GM21619 (cell line): ENCODE data around the gene FAM13B.
"Not testable (repeated sequence)": the region's sequence is repeated elsewhere in the genome, so short reads cannot be mapped to it uniquely, and the experiment has no call there.

Experiments used
- ATAC-seq: cut with Tn5 transposase; IDR thresholded peaks from one replicate; pipeline ENCODE4 v1.9.1; 2021; ENCODE audit not compliant: unreplicated experiment

The FAM13B gene

DNA sequence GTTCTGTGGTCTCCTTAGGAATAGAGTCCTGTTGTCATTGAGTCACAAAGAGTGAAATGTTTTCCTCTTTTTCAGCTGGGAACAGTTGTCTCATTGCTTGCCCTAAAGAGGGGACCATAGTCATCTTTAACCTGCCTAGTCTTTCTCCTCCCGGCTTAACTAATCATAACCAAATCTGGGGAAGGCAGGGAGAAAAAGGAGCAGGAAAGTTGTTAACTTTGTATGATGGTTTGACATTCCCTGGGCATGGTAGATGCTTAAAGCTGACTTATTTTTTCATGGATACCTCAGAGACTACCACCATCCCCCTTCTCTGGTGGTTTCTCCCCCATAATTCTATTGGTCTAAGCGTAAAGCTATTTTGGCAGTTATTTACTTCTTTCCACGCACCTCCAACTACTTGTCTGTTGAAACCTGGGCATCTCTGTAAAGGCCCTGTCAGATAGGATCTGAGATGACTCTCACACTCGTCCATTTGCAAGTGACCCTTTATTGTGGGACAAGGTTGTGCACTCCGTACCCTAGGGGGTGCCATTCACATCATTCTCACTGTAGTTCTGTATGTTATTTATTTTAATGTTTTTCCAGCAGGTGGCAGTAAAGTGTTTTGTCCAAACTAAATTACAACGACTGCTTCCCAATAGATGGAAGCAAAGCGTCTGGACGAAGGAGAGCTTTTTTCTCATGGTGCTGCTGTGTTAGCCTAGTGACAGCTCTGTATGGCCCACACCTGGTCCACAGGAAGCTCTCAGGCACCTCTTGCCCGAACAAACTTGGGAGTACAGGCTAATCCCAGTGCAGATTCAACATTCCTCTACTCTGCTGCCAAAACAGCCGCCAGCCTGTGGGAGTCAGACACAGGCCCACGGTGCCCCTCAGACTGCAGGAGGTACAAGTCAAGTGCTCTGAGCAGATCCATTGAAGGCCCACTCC lies 3.0 kb upstream of the FAM13B start:
- ATAC-seq = no peak

- ATAC-seq = no peak
Measured at GRCh38 chr5:138033907-138034306, 1.0 kb upstream of the FAM13B start.

GRCh38 chr5:138033386-138033808 lies 518 bp upstream of the FAM13B start:
- ATAC-seq = peak; percentile 14

DNA sequence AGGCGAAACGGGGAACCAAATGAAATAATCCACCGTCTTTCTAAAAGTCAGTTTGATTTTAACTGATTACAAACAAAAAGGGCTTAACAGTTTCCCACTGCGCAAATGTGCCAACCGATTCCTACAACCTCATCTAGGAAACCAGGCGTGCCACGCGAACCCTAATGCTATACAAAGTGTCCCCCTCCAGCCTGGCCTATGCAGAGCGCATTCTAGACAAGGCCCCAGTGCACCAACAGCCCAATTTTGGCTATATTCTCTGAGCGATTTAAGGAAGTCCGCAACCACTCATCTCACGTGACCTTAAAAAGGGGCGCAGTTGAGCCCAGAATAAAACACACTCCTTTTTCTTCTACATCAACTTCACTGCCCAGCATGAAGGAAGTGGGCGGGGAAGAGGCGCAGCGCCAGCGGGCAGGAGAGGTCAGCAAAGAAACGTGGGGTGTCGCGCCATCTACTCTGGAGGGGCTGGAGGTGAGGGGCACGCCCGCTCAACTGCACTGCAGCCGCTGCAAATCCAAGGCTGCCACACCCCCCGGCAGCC lies 779 bp downstream of the FAM13B start:
- peak; percentile 42 for ATAC-seq

DNA sequence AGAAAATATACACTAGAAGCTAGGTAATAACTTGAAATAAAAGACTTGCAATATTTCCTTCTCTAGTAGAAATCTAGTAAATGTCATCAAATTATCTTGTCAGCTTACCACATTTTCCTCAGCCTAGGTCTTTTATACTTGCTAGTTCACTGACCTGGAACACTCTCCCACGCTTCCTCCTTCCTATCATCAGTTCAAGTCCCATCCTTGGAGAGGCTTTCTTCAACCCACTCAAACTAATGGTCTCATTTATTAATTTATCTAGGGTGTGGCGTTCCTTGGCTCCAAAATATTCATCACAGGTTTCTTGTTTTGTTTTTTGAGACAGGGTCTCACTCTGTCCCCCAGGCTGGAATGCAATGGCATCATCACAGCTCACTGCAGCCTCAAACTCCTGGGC lies 2.9 kb downstream of the FAM13B start:
- ATAC-seq = no peak

DNA sequence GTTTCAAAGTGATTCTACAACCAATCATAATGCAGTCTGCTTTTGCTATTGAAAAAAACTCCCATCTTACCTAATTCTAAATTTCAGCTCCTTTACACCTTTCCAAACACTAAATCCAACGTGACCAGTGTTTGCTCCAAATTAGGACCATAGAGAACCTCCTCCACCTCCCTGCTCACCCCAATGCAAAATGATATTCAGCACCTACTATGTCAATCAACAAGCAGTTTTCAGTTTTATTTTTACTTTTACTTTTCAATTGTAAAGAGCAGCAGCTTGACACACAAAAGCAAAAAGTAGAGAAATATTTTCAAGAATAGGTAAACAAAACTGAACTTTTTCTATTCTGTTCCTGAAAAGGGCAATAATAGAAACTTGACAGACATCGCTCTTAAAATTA lies 3.4 kb downstream of the FAM13B start:
- ATAC-seq = no peak

DNA sequence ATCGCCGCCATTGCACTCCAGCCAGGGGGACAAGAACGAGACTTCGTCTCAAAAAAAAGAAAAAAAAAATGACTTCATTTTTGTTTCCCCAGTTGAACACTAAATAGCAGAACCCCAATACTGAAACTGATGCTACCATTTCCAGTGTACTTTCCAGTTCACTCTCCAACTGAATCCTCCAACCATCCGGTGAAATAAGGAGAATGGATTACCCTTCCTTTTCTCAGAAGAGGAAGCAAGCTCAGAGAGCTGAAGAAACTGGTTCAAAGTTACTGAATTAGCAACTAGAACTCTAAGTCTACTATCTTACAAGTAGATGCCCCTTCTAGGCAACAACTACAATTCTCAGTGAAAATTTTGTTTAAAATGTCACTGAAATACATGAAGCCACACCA lies 3.9 kb downstream of the FAM13B start:
- ATAC-seq = no peak

DNA sequence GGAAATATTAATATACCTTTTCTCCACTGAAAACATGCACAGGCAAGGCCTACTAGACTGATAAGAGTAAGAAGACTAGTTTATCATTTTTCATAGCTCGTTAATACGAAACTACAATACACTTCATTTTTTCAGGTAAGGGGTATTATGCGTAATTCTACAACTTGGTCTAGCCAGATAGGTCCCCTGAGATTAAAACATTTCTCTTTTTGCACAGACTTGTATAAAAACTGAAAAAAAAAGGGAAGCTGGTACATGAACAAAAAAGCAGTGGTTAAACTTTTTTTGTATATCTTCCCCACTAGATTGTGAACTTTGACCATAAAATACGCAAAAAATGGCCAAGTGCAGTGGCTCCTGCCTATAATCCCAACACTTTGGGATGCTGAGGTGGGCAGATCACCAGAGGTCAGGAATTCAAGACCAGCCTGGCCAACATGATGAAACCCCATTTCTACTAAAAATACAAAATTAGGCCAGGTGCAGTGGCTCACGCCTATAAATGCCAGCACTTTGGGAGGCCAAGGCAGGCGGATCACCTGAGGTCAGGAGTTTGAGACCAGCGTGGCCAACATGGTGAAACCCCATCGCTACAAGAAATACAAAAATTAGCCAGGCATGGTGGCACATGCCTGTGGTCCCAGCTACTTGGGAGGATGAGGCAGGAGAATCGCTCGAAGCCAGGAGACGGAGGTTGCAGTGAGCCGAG lies 4.5 kb downstream of the FAM13B start:
- not testable (repeated sequence) for ATAC-seq

DNA sequence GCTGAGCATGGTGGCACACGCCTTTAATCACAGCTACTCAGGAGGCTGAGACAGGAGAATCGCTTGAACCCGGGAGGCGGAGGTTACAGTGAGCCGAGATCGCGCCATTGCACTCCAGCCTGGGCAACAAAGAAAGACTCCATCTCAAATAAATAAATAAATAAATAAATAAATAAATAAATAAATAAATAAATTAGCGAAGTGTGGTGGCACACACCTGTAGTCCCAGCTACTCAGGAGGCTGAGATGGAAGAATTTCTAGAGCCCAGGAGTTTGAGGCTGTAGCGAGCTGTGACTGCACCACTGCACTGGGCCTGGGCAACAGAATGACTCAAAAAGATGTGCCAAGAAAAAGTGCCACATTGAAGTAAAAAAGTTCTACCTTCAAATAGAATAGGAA lies 6.1 kb downstream of the FAM13B start:
- not testable (repeated sequence) for ATAC-seq

GRCh38 chr5:138025285-138025684 lies 7.6 kb downstream of the FAM13B start:
- ATAC-seq = no peak

- no peak for ATAC-seq
Measured at GRCh38 chr5:138024117-138024516, 8.8 kb downstream of the FAM13B start.

- no peak for ATAC-seq
Measured at GRCh38 chr5:138022912-138023311, 10.0 kb downstream of the FAM13B start.

DNA sequence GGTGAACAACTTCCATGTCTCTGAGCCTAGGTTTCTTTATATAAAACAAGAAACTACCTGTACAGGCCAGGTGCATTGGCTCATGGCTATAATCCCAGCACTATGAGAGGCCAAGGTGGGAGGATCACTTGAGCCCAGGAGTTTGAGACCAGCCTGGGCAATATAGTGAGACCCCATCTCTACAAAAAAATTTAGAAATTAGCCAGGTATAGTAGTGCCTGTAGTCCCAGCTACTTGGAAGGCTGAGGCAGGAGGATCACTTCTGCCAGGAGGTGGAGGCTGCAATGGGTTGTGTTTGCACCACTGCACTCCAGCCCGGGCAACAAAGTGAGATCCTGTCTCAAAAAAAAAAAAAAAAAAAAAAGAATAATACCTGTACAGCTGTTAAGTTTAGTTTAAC lies 11.1 kb downstream of the FAM13B start:
- no peak for ATAC-seq

- no peak for ATAC-seq
Measured at GRCh38 chr5:138018849-138019248, 14.0 kb downstream of the FAM13B start.

DNA sequence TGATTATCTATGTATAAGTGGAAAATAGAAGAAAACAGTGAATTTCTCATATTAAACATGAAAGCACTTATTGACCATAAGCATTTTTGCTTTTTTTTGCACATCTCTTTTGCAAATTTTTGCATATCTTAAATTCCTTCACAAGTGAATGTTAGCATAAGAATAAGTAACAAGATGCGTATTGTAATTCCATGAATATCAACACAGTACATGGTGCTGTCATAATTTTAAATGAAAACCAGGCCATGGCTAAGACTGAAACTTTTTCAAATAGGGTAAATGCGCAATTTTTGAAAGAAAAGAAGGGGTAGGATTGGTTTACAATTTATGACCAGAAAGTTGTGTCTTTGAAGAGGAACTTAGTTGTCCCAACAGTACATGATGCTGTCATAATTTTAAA lies 17.0 kb downstream of the FAM13B start:
- no peak for ATAC-seq

GRCh38 chr5:138011991-138012390 lies 20.9 kb downstream of the FAM13B start:
- ATAC-seq = no peak

DNA sequence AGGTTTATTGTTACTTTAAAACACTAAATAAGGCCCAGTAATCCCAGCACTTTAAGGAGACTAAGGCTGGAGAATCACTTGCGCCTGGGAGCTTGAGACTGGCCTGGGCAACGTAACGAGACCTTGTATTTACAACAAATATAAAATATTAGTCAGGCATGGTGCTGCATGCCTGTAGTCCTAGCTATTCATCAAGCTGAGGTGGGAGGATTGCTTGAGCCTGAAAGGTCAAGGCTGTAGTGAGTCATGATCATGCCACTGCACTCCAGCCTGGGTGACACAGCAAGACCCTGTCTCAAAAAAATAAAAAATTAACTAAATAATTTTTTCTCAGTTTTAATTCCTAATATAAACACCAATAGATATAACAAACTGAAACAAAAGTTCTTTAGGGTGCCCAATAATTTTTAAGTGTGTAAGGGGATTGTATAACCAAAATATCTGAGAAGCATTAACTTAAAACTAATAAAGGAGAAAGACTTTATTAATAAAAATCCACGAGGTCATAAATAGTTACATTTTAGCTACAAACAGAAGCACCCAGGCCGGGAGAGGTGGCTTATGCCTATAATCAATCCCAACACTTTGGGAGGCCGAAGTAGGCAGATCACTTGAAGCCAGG lies 32.7 kb downstream of the FAM13B start:
- ATAC-seq = no peak

- ATAC-seq = peak; percentile 73
Measured at GRCh38 chr5:137997726-137998213, 35.1 kb downstream of the FAM13B start.

GRCh38 chr5:137995749-137996128 lies 37.1 kb downstream of the FAM13B start:
- no peak for ATAC-seq

DNA sequence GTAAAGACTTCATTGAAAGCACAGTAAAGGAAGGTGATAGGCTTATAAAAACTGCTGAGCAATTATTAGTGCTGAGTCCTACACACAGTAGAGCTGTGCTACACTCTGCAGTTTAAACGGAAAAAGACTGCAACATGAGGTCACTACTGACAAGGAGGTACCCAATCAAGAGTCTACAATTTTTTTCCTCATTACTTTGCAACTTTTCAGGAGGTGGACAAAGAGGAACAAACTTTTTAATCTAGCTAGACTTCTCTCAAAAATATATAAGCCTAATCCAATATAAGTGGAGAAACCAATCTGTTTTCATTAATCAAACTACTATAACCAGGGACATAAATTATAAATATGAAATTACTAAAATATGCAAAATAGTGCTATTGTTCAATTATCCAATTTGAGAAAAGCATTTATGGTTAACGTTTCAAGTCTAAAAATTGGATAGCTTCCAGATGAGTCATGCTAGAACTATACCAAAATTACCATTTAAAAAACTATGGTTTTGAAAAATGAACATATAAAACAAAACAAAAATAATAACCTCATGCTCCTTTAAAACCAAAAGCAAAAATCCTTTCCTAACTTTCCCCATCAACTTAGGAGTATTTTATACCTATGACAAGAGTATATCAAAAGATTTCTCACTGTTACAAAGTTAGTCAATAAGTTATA lies 37.7 kb downstream of the FAM13B start:
- ATAC-seq = no peak

GRCh38 chr5:137994556-137994955 lies 38.3 kb downstream of the FAM13B start:
- ATAC-seq = no peak
